NCI-H69 (cell line): ENCODE data around the gene WASF2.
"Not testable (repeated sequence)": the region's sequence is repeated elsewhere in the genome, so short reads cannot be mapped to it uniquely, and the experiment has no call there.

ENCODE experiments used
- DNase-seq: peaks from one replicate; lab custom pipeline; 2025; lab: John Stamatoyannopoulos, UW

Gene WASF2

GRCh38 chr1:27397749-27398148 lies 92.2 kb downstream of the WASF2 start:
- DNase-seq = no peak

GRCh38 chr1:27397110-27397509 lies 92.9 kb downstream of the WASF2 start:
- DNase-seq = no peak

GRCh38 chr1:27395441-27396195 lies 94.3 kb downstream of the WASF2 start:
- peak; percentile 68 for DNase-seq

- DNase-seq = no peak
Observed at GRCh38 chr1:27394925-27395324, 95.0 kb downstream of the WASF2 start.

- DNase-seq = no peak
Observed at GRCh38 chr1:27394282-27394658, 95.7 kb downstream of the WASF2 start.

GRCh38 chr1:27393641-27394281 lies 96.2 kb downstream of the WASF2 start:
- DNase-seq = no peak

- DNase-seq = peak; percentile 23
Observed at GRCh38 chr1:27392778-27393635, 97.0 kb downstream of the WASF2 start.

- peak; percentile 92 for DNase-seq
Observed at GRCh38 chr1:27392096-27392777, 97.7 kb downstream of the WASF2 start, which contains the start of gene GPR3. Gene GPR3 (plus strand): TSS chr1:27392622. CDS start chr1:27393799, 1,177 bp downstream.

GRCh38 chr1:27391511-27392095 lies 98.4 kb downstream of the WASF2 start:
- peak; percentile 68 for DNase-seq

- DNase-seq = peak; percentile 74
Observed at GRCh38 chr1:27388337-27389005, 101.5 kb downstream of the WASF2 start.

- DNase-seq = not testable (repeated sequence)
Observed at GRCh38 chr1:27384797-27385196, 105.2 kb downstream of the WASF2 start.

GRCh38 chr1:27383661-27384060 lies 106.3 kb downstream of the WASF2 start:
- no peak for DNase-seq

- DNase-seq = peak; percentile 67
Observed at GRCh38 chr1:27383039-27383605, 106.8 kb downstream of the WASF2 start, which contains the start of gene CD164L2. Gene CD164L2 (minus strand): TSS chr1:27383333. CDS start chr1:27383239, 94 bp downstream.

GRCh38 chr1:27381969-27382762 lies 107.8 kb downstream of the WASF2 start:
- no peak for DNase-seq

- DNase-seq = no peak
Observed at GRCh38 chr1:27380766-27381733, 108.9 kb downstream of the WASF2 start.

- no peak for DNase-seq
Observed at GRCh38 chr1:27380224-27380623, 109.7 kb downstream of the WASF2 start.

GRCh38 chr1:27379564-27380122 lies 110.3 kb downstream of the WASF2 start:
- DNase-seq = peak; percentile 29
